Measurements from ENCODE around the gene DLGAP1. TPM values are rescaled to one million over a fixed set of nuclear protein-coding genes. Genes with fewer than 3 reads are reported as not detected.

Gene DLGAP1
- total RNA-seq, 1 donor from 2014 or later, result 0.52 TPM

DNA sequence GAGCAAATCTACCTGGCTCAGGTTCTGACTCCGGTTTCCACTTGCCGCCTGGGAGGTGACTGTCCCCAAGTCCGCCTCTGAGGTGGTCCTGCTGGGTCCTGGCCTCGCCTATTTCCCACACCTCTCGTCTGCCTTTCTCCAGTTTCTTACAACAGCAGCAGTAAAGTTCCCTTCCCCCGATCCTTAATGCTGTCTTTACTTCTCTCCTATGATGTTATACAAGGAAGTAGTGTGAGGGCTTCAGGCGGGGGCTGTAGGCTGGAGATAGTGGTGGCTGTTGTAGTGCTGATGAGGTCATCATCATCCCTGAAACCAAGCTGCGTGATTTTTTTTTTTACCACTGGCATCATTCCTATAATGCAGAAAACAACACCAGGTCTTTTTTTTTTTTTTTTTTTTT is 986.3 kb downstream of the DLGAP1 start:
- DNase-seq (ENCODE audit: low spot score), result no peak

DNA sequence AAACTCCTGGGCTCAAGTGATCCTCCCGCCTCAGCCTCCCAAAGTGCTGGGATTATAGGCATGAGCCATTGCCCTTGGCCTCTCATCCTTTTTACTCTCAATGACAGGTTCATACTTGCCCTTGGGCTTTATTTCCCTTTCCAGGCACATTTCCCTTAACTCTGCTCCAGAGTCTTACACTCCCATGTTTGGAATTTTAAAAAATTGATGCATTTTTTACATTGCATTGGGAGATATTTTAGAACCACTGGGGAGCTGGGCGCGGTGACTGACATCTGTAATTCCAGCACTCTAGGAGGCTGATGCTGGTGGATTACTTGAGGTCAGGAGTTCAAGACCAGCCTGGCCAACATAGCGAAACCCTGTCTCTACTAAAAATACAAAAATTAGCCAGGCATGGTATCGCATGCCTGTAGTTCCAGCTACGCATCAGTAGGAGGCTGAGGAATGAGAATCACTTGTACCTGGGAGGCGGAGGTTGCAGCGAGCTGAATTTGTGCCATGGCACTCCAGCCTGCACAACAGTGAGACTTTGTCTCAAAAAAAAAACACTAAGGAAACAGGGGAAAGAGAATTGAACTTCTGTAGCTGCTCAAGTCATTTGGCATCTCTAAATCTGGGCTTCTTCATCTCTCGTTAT is 986.9 kb downstream of the DLGAP1 start:
- DNase-seq (ENCODE audit: low spot score), result no peak

DNA sequence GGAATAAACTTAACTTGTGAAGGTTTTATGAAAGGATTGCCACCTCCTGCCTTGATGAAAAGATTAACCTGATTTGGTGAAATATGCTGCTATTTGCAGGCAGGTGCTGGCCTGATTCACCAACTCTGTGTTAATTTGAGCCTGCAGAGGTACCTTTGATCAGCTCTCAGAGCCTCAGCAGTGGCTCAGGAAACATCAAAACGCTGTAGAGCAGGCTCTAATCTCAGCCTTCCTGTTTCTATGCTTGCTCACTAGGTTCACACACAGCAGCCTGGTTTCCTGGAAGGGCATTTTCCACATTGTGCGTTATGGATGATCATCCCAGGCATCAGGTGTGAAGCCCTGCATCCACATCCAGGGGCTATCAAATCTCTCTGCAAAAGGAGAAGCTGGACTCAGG is 988.2 kb downstream of the DLGAP1 start:
- DNase-seq (ENCODE audit: low spot score), result no peak

DNA sequence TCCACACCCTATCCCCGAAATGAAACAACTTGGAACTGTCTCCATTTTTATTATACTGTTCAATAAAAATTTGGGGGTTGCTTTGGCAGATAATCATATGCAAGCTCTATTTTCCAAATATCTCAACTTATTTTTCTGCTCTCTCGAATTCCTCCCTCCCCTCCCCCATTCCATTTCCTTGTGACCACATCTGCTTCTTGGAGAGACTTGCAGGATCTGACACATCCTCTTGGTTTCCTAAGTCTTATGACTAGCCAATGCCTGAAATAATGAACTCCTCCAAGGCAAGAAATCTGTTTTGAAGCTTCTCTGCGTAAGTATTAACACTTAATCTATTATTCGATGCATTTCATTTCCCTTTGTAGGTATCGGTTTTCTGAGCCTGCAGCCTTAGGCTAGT is 989.1 kb downstream of the DLGAP1 start:
- no peak for DNase-seq (ENCODE audit: low spot score)

DNA sequence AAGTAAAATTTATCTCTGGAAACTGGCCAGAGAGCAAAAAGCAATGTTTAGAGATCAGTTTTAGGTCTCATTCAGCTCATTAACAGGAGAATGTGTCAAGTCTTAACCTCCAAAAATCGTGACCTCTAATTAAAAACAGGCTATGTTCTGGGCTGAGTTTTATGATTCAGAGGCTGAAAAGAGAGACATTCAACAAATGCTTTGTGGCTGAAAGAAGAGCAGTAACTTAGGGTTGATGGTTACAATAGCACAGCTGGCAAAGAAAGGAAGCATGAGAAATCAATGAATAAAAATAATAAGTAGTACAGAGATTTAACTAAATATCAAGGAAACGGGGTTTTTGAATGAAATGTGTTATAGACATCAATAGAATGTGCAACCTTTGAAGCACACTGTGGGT is 992.1 kb downstream of the DLGAP1 start:
- DNase-seq (ENCODE audit: low spot score), result no peak

DNA sequence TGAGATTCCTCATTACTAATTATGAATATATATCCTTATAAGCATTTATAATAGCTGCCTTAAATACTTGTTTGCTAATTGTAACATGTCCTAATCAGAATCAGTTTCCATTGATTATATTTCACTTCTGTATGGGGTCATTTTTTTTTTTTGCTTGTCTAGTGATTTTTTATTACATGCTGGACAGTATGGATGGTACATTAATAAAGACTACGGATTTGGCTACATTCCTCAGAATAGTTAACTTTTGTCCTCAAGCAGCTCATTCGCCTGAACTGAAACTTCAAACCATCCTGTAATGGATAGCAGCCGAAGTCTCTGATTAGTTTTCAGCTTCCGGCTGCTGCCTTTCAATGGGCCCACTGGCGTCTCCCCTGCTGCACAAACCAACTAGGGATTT is 993.4 kb downstream of the DLGAP1 start:
- DNase-seq (ENCODE audit: low spot score), result no peak

DNA sequence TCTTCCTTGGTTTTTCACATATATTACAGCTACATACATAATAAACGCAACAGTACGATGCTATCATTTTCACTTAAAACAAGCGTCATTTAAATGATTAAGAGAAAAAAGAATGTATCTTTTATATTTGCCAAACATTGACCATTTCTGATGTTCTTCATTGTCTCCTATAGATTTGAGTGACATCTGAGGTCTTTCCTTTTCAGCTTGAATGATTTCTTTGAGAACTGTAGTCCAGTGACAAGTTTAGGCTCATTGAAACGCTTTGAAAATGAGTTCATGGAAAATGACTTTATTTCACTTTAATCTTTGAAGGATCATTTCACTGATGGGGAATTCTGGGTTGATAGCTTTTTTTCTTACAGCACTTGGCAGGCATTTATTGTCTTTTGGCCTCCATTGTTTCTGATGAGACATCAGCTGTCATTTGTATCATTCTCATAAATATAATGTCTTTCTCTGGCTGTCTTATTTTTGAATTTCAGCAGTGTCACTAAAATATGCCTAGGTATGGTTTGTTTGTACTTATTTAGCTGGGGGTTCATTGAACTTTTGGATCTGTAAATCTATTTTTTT is 994.2 kb downstream of the DLGAP1 start:
- DNase-seq (ENCODE audit: low spot score), result no peak

DNA sequence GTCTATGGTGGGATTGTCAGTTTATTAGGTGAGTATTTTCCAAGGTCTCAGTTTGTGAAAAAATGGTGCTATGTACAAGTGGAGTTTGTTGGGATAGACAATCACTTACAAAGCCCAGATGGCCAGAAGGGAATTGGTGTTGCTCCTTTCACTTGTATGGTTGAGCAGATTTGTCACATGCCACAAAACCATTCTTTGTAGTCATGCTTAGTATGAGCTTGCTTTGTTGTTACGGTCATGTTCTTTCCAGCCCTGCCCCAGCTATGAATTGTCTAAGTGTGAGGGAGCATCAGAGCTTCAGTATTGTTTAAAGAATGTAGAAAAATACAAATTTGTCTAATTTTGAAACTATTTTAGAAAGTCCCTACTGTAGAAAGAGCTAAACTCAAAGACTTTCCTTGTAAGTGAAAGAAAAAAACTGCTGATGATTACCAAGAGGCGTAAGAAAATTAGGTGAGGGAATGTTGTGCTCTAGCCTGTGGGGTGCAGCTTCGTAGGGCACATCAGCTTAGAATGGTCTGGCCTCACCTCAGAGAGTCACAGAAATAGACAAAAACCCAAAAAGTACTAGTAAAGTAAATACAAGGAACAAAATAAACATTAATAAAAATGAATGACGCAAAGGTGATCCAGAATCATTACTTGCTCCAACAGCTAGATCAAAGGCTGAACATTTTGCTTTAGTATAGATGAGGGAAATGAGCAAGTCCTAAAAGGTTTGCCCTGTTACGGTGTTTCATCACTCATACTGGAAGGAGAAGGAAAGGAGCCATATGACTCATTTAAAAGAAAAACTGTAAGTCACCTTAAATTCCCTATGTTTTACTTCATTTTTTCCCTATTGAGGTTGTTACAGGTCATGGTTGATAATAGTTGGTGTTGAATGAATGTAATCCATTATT is 995.9 kb downstream of the DLGAP1 start:
- no peak for DNase-seq (ENCODE audit: low spot score)

DNA sequence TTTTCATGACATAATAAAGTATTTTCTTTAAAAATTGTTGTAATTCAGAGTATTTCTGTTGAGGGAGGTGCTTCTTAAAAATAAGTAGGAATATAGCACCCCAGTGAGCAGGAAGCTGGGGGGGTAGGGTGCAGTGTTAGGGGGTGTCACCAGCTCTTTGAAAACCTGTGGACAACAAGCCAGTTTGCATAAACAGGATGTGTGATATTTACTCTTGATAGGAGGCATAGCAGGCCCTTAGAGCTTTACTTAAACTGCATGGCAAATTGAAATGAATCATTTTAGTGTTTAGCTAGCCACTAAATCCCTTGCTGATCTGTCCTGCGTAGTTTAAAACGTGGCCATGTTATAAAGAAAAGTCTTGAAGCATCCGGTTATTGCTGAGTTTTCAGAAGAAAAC is 996.7 kb downstream of the DLGAP1 start:
- DNase-seq (ENCODE audit: low spot score), result no peak

DNA sequence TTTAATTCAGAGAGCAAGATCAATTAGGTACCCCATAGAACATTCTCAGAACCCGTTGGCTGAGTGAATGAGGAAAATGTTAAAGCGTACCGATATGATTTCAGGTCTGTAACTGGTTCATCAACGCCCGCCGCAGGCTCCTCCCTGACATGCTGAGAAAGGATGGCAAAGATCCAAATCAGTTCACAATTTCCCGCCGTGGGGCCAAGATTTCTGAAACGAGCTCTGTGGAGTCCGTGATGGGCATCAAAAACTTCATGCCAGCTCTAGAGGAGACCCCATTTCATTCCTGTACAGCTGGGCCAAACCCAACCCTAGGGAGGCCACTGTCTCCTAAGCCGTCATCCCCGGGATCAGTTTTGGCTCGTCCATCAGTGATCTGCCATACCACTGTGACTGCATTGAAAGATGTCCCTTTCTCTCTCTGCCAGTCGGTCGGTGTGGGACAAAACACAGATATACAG is 997.8 kb downstream of the DLGAP1 start:
- DNase-seq (ENCODE audit: low spot score), result no peak

DNA sequence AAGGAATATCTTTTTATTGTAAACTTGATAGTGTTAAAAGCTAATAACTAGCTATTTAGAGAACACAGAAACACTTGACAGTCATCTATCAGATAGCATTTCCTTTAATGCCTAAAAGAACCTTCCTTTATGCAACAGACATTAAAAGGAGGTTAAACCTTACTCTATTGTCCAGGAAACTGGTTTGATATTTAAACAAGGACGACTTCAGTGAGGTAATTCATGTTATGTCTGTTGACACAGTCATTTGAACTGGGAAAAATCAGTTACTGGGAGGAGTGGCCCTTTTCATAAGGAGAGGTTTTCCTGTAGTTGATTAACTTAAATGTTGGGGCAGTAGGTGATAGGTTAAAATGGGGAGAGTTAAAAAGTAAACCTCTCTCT is 998.4 kb downstream of the DLGAP1 start:
- DNase-seq (ENCODE audit: low spot score), result no peak

DNA sequence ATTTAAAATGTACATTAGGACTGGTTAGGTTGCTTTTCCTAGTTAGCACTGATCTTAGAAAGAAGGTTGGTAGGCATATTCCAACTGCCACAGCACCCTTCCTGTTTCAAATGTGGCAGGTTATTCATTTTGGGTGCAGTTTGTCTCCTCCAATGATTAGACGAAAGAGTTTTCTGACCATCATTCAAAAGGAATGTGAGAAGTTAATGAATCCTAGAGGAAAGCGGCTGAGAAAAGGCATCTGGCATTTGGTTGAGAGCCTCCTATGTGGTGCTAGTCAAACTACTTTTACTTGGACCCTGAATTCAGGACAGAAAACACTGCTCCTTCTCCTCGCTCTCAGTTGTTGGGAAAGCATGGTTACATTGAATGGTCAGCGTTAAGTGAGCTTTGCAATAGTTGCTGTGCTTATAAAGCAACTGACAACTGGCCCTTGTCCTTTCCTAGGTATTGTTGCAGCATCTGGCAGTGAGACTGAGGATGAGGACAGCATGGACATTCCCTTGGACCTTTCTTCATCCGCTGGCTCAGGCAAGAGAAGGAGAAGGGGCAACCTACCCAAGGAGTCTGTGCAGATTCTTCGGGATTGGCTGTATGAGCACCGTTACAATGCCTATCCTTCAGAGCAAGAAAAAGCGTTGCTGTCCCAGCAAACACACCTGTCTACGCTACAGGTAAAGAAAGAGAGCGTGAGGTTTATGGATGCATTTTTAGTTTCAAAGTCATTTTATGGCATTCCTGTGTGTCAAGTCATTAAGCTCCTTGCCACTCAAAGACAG is 999.0 kb downstream of the DLGAP1 start:
- DNase-seq (ENCODE audit: low spot score), result no peak

DNA sequence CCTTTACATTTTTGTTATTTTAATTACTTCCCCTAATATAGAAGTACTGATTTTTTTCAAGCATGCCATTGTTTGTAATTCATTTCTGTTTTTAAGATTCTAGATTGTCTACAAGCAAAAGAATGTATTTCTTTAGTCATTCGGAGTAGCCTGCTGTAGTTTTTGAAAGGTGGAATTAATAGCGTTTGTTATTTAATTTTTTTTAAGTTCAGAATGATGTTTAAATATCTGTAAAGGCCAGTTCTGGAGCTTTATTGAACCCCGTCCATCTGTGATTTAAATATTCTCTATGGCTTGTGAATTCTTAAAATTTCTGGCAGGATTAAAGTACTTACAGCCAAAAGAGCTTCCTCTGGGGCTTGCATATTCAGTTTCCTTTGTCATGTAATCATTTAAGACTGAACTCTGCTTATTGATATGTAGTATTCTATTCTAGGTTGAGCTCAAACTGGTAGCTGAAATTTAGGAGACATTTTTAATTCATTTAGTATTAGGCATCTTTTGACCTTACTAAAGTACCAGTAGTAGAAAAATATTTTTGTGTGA is 999.9 kb downstream of the DLGAP1 start:
- DNase-seq (ENCODE audit: low spot score), result no peak

DNA sequence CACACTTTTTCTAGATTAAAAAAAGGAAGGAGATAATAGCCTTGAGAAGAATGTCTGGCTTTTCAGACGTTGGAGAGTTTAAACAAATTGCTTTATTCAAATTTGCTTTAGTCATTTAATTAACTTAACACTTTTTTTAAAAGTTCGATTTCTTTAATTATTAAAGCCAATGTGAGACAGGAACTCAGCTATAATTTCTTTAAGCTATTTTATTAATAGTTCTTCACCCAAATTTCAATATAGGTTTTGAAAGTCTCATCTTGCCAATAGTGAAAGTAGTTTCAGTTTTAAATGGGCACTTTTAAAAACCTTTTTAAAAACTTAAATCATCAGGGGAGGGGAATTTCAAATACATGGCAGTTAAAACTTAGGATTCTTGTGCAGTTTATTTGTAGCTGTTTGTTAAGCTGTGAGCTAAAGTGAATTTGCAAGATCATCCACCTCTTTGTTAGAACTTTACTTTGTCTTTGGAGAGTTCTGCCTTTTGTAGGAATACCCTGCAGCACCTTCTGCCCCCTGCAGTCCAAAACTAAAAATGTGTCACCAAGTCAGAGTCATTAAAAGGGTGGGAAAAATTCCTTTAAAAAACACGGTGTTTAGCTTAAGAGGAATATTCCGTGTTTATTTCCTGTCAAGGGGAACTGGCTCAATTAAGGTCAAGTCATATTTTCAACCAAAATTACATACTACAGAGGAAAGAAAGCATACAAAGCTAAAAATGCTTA is 1000.6 kb downstream of the DLGAP1 start:
- DNase-seq (ENCODE audit: low spot score), result no peak

DNA sequence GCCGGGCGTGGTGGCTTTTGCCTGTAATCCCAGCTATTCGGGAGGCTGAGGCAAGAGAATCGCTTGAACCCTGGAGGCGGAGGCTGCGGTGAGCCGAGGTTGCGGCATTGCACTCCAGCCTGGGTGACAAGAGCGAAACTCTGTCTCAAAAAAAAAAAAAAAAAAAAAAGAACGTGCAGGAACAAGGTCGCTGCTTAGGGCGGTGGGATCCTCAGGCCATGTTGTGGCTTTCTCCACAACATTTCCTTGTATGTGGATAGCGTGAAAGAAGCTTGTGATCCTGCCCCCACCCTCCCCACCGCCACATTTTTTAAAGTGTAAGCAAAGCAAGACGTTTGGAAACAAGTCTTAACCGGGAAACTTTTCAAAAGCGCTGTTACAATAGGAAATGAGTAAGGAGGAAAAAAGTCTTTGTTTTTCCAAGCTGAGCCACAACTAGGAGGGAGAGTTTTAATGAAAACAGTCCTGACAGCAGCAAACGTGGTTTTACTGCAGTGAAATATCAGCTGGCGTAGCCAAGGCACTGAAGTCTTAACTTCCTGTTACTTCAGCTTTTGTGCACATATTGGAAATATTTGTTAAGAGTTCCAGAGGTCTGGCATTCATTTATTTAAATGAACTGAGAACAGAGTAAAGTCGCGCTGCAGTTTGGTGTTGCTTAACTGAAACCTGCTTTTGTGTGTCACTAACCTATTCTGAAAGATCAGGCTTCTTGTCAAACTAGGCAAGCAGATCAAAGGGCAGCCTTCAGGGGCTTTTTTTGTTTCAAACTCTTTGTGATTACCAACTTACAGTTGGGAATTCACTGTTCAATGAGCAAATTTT is 1001.4 kb downstream of the DLGAP1 start:
- DNase-seq (ENCODE audit: low spot score), result peak; percentile 82

DNA sequence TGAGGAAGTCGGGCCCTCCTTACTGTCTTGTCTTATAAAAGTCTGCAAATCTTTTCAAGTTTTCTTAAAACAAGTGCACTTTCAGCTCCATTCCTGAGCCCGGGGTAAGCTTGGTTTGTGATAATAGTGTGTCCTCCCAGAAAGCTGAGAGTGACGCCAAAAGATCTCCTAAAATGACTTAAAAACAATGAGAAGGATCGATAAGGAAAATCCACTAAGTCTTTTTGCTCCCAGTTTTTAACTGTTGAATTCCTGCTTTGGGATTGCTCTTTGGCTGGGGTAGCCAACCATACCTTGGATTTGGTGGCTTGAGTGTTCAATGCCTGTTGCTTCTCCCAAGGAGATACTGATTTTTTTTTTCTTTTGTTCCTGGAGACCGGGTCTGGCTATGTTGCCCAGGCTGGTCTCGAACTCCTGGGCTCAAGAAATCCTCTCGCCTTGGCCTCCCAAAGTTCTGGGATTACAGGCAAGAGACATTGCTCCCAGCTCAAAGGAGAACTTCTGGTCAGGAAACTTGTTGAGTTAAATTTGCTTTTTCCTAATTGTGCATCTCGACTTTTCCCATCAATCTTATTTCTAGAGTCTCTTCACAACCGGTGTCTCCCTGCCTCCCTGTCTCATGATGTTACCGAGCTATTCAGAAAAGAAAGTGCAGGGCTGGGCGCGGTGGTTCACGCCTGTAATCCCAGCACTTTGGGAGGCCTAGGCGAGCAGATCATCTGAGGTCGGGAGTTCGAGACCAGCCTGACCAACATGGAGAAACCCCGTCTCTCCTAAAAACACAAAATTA is 1002.2 kb downstream of the DLGAP1 start:
- DNase-seq (ENCODE audit: low spot score), result no peak

DNA sequence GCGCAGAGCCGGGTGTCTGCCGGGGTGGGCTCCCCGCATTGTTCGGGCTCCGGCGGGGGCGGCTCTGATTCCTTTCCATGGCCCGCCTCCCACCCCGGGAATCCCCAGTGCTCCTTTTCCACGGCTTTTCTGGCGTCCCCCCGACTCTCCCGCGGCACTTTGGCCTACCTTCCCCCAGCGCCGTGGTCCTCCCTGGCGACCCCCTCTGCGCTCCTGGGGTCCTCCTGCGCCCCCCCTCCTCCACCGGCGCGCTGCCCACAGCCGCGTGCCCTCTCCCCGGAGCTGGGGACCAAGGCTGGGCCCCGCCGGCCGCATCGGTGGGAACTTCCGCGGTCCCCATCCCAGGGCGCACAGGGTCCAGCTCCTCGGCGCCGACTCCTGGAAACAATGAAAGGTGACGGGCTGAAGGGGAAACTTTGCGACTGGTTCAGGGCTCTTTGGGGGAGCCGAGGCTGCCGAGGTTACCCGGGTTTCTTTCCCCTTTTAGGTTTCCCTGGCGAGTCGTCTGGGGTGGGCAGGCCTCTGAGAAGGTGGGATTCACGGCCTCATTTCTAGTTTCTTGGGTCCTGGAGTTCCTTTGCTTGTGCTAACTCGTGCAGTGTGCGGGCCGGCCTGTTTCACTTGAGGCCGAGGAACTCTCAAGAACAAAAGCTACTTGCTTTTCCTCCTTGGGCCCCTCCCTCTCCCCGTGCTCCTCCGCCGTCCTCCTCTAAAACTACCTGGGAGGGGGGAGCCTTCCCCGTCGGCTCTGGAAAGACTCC is 1002.9 kb downstream of the DLGAP1 start:
- peak; percentile 73 for DNase-seq (ENCODE audit: low spot score)

DNA sequence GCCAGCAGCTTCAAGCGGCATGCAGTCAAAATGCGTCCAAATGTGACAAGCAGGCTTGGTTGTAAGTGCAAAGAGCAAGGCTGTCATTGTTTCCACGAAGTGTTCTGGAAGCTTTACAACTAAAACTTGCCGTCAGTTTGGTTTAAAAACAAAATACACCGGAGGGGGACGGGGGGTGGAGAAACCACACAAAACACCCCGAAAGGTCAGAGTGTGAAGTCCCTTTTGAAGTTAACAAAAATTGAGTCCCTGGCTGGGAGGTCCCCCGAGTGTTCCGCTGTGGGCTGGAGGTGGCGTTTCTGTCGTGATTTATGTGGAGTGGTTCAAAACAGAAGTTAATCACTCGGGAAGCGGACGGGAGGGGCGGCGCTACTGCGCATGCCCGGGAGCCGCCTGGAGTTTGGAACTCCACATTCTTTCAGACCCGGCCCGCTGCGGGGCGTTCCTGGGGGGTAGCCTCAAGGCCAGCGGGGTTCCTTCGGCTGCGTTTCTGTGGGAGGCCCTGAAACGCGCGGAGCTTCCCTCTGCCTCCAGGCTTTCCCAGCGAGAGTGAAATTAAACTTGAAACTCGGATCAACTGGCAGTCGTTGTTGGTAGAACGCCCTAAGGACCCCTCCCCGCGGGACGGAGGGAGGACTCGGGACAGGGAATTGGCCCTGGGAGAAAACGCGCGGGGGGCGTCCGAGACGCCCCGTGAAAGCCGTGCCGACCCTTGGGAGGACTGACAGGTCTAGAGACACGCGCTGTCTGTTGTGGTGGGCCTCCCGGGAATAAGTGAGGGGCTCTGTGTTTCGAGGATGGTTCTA is 1003.7 kb downstream of the DLGAP1 start:
- peak; percentile 96 for DNase-seq (ENCODE audit: low spot score)
